Stimulated activated CD8-positive, alpha-beta memory T cell treated with anti-CD3 and anti-CD28 coated beads, Interleukin-15, amount 100 ng/mL, for 1 hour (primary cell): Measurements from ENCODE around the gene LILRA6.
A peak's percentile ranks its signal among the peaks of the same experiment; 100 is the strongest.
"Not testable (repeated sequence)": the region's sequence is repeated elsewhere in the genome, so short reads cannot be mapped to it uniquely, and the experiment has no call there.

Experiments
- DNase-seq: peaks from one replicate; pipeline ENCODE4 v3.0.0-alpha.2; 2020; ENCODE audit warnings: low read depth

The LILRA6 gene

GRCh38 chr19:54242646-54243045 is at the start of gene LILRA6:
Gene LILRA6, minus strand, starts transcription at chr19:54242790.
- not testable (repeated sequence) for DNase-seq

GRCh38 chr19:54289160-54289559 is 46.6 kb upstream of the LILRA6 start:
- DNase-seq: not testable (repeated sequence)

GRCh38 chr19:54287456-54287855 is 44.9 kb upstream of the LILRA6 start:
- no peak for DNase-seq

- DNase-seq: not testable (repeated sequence)
These were observed 43.7 kb upstream of the LILRA6 start for GRCh38 chr19:54286283-54286682.

- not testable (repeated sequence) for DNase-seq
These were observed 43.0 kb upstream of the LILRA6 start for GRCh38 chr19:54285427-54286056.

- no peak for DNase-seq
These were observed 40.3 kb upstream of the LILRA6 start for GRCh38 chr19:54282686-54283470.

GRCh38 chr19:54281729-54282075 is 39.1 kb upstream of the LILRA6 start:
- DNase-seq: not testable (repeated sequence)

GRCh38 chr19:54281007-54281728 is 38.6 kb upstream of the LILRA6 start, which contains the start of gene LILRB2:
Gene LILRB2, minus strand, starts transcription at chr19:54281110. Its CDS starts 614 bp downstream, at chr19:54280496.
- DNase-seq: no peak

- DNase-seq: not testable (repeated sequence)
These were observed 37.9 kb upstream of the LILRA6 start for GRCh38 chr19:54280441-54280840.

- not testable (repeated sequence) for DNase-seq
These were observed 37.4 kb upstream of the LILRA6 start for GRCh38 chr19:54280025-54280424.

GRCh38 chr19:54279406-54279962 is 36.9 kb upstream of the LILRA6 start:
- DNase-seq: no peak

GRCh38 chr19:54278571-54279195 is 36.1 kb upstream of the LILRA6 start:
- not testable (repeated sequence) for DNase-seq

- DNase-seq: not testable (repeated sequence)
These were observed 35.5 kb upstream of the LILRA6 start for GRCh38 chr19:54278056-54278455.

- not testable (repeated sequence) for DNase-seq
These were observed 34.6 kb upstream of the LILRA6 start for GRCh38 chr19:54277111-54277615.

GRCh38 chr19:54275951-54276350 is 33.4 kb upstream of the LILRA6 start:
- no peak for DNase-seq

- DNase-seq: not testable (repeated sequence)
These were observed 31.9 kb upstream of the LILRA6 start for GRCh38 chr19:54274516-54274915.

GRCh38 chr19:54273821-54274220 is 31.2 kb upstream of the LILRA6 start:
- DNase-seq: no peak

GRCh38 chr19:54272181-54272580 is 29.6 kb upstream of the LILRA6 start:
- DNase-seq: not testable (repeated sequence)

GRCh38 chr19:54271587-54271986 is 29.0 kb upstream of the LILRA6 start:
- not testable (repeated sequence) for DNase-seq

- DNase-seq: no peak
These were observed 28.5 kb upstream of the LILRA6 start for GRCh38 chr19:54271106-54271505.

- DNase-seq: no peak
These were observed 26.3 kb upstream of the LILRA6 start for GRCh38 chr19:54268936-54269335.

- DNase-seq: peak; percentile 57
These were observed 23.5 kb upstream of the LILRA6 start for GRCh38 chr19:54266133-54266532.
